ENCODE measurements around the gene CELF2.

The CELF2 gene

GRCh38 chr10:11307937-11308336 is 290.3 kb downstream of the CELF2 start:
- DNase-seq, result no peak

- DNase-seq, result no peak
These were observed 293.4 kb downstream of the CELF2 start for GRCh38 chr10:11311027-11311426.

GRCh38 chr10:11313463-11313862 is 295.8 kb downstream of the CELF2 start:
- DNase-seq, result no peak

GRCh38 chr10:11317936-11318670 is 300.4 kb downstream of the CELF2 start:
- no peak for DNase-seq

- DNase-seq, result no peak
These were observed 301.3 kb downstream of the CELF2 start for GRCh38 chr10:11318826-11319598.

- no peak for DNase-seq
These were observed 302.4 kb downstream of the CELF2 start for GRCh38 chr10:11319990-11320602.

- no peak for DNase-seq
These were observed 303.3 kb downstream of the CELF2 start for GRCh38 chr10:11320809-11321520.

- no peak for DNase-seq
These were observed 305.0 kb downstream of the CELF2 start for GRCh38 chr10:11322698-11323097.

GRCh38 chr10:11324761-11325321 is 307.2 kb downstream of the CELF2 start:
- no peak for DNase-seq

- DNase-seq, result no peak
These were observed 308.1 kb downstream of the CELF2 start for GRCh38 chr10:11325817-11326216.

GRCh38 chr10:11326241-11326640 is 308.6 kb downstream of the CELF2 start:
- no peak for DNase-seq

GRCh38 chr10:11326913-11327616 is 309.4 kb downstream of the CELF2 start:
- DNase-seq, result no peak

- DNase-seq, result peak; percentile 58 to 60
These were observed 310.8 kb downstream of the CELF2 start for GRCh38 chr10:11328264-11329061.

GRCh38 chr10:11329062-11329673 is 311.5 kb downstream of the CELF2 start:
- no peak for DNase-seq

- no peak for DNase-seq
These were observed 312.8 kb downstream of the CELF2 start for GRCh38 chr10:11330383-11331045.

GRCh38 chr10:11331046-11331577 is 313.4 kb downstream of the CELF2 start:
- DNase-seq, result no peak

GRCh38 chr10:11331726-11332125 is 314.1 kb downstream of the CELF2 start:
- no peak for DNase-seq

GRCh38 chr10:11332846-11333245 is 315.2 kb downstream of the CELF2 start:
- no peak for DNase-seq

GRCh38 chr10:11334436-11334835 is 316.8 kb downstream of the CELF2 start:
- DNase-seq, result no peak

GRCh38 chr10:11335167-11335652 is 317.5 kb downstream of the CELF2 start:
- DNase-seq, result no peak

Data from NCI-H187 (cell line).